IPS-NIHi11 (cell line): ENCODE data around the gene ADGRA1.

Experiments used
- DNase-seq: peaks from one replicate; pipeline ENCODE4 v3.0.0; 2012; ENCODE audit warnings: mixed read lengths, low spot score

The ADGRA1 gene

GRCh38 chr10:133142523-133143199, 54.9 kb downstream of the ADGRA1 start:
- peak; percentile 6 for DNase-seq

GRCh38 chr10:133143200-133143533, 55.4 kb downstream of the ADGRA1 start:
- DNase-seq: no peak

GRCh38 chr10:133143546-133143945, 55.8 kb downstream of the ADGRA1 start:
- DNase-seq: no peak

- no peak for DNase-seq
Observed at GRCh38 chr10:133144771-133145170, 57.0 kb downstream of the ADGRA1 start.

- DNase-seq: no peak
Observed at GRCh38 chr10:133150226-133150625, 62.5 kb downstream of the ADGRA1 start.

- peak; percentile 1 for DNase-seq
Observed at GRCh38 chr10:133150656-133151055, 62.9 kb downstream of the ADGRA1 start.

GRCh38 chr10:133151071-133151470, 63.3 kb downstream of the ADGRA1 start:
- DNase-seq: peak; percentile 1

GRCh38 chr10:133151543-133151972, 63.8 kb downstream of the ADGRA1 start:
- DNase-seq: peak; percentile 69

- no peak for DNase-seq
Observed at GRCh38 chr10:133154411-133154810, 66.7 kb downstream of the ADGRA1 start.

GRCh38 chr10:133154996-133155778, 67.5 kb downstream of the ADGRA1 start:
- DNase-seq: peak; percentile 1

GRCh38 chr10:133156674-133157579, 69.2 kb downstream of the ADGRA1 start:
- DNase-seq: peak; percentile 1

GRCh38 chr10:133157662-133158436, 70.1 kb downstream of the ADGRA1 start:
- peak; percentile 16 for DNase-seq

GRCh38 chr10:133158437-133158755, 70.7 kb downstream of the ADGRA1 start:
- DNase-seq: peak; percentile 19

GRCh38 chr10:133158756-133159610, 71.3 kb downstream of the ADGRA1 start:
- peak; percentile 58 for DNase-seq

- no peak for DNase-seq
Observed at GRCh38 chr10:133159611-133159949, 71.9 kb downstream of the ADGRA1 start.

- peak; percentile 97 for DNase-seq
Observed at GRCh38 chr10:133159950-133160825, 72.5 kb downstream of the ADGRA1 start, which contains the start of gene KNDC1. Gene KNDC1, plus strand, starts transcription at chr10:133160219. Its CDS starts 249 bp downstream, at chr10:133160468.

- DNase-seq: no peak
Observed at GRCh38 chr10:133160826-133161471, 73.2 kb downstream of the ADGRA1 start.

- DNase-seq: no peak
Observed at GRCh38 chr10:133161486-133162109, 73.9 kb downstream of the ADGRA1 start.
